HEK293 (cell line): ENCODE measurements around the gene LMOD1.
A peak's percentile ranks its signal among the peaks of the same experiment; 100 is the strongest.

Source experiments
- CTCF ChIA-PET: fragments of 350-600 bp; formaldehyde crosslinking; extraction: SDS; loops from one replicate; lab custom pipeline; 2021; ENCODE audit warnings: antibody characterized with exemption; lab: Yijun Ruan, JAX
- POLR2A ChIA-PET: fragments of 300-600 bp; formaldehyde crosslinking; extraction: SDS; loops from one replicate; lab custom pipeline; 2020; ENCODE audit warnings: antibody characterized with exemption, inconsistent platforms; lab: Yijun Ruan, JAX
- H3K27ac ChIP-seq: fragments of 200-500 bp; sonication (Bioruptor generic); 2 replicates; pipeline ENCODE4 v1.5.1; 2014; ENCODE audit warnings: low read depth, low read length, control low read depth, inconsistent platforms; ENCODE audit errors: extremely low read depth
- H3K36me3 ChIP-seq, 2 experiments: fragments of 200-500 bp in 1 of 2; sonication (Bioruptor generic) in 1 of 2; 1 replicate in 1 of 2; 2 replicates in 1 of 2; pipeline ENCODE4 v1.5.1; 2014 to 2017; ENCODE audit warnings: inconsistent platforms in 2 of 2, low read length in 2 of 2; ENCODE audit not compliant: control insufficient read depth in 2 of 2, insufficient read depth in 1 of 2
- H3K4me1 ChIP-seq: fragments of 200-500 bp; sonication (Bioruptor generic); 2 replicates; pipeline ENCODE4 v1.5.1; 2014; ENCODE audit warnings: mild to moderate bottlenecking, low read length, inconsistent platforms; ENCODE audit not compliant: control insufficient read depth, insufficient read depth
- H3K4me3 ChIP-seq: 2 replicates; pipeline ENCODE4 v1.5.1; 2011; ENCODE audit warnings: low read depth, mild to moderate bottlenecking, control low read depth, low read length, moderate library complexity
- H3K9me3 ChIP-seq: fragments of 200-500 bp; sonication (Bioruptor generic); 2 replicates; pipeline ENCODE4 v1.5.1; 2014; ENCODE audit warnings: low read depth, low read length, inconsistent platforms; ENCODE audit not compliant: control insufficient read depth, insufficient read depth
- AEBP2 ChIP-seq: fragments of 450-650 bp; formaldehyde crosslinking; IDR thresholded peaks from 2 replicates; pipeline ENCODE4 v1.5.1; 2016; ENCODE audit warnings: missing biosample characterization, missing genetic modification characterization, borderline replicate concordance
- BCL6B ChIP-seq: fragments of 450-650 bp; formaldehyde crosslinking; IDR thresholded peaks from 2 replicates; pipeline ENCODE4 v1.5.1; 2017; ENCODE audit warnings: missing biosample characterization, missing genetic modification characterization
- CTCF ChIP-seq: fragments of 450-650 bp; formaldehyde crosslinking; IDR thresholded peaks from 2 replicates; pipeline ENCODE4 v1.5.1; 2016; ENCODE audit warnings: missing biosample characterization, missing genetic modification characterization
- FEZF1 ChIP-seq: fragments of 450-650 bp; formaldehyde crosslinking; IDR thresholded peaks from 2 replicates; pipeline ENCODE4 v1.5.1; 2016; ENCODE audit warnings: missing biosample characterization, missing genetic modification characterization
- MZF1 ChIP-seq: fragments of 450-650 bp; formaldehyde crosslinking; IDR thresholded peaks from 2 replicates; pipeline ENCODE4 v1.5.1; 2017; ENCODE audit warnings: missing biosample characterization, missing genetic modification characterization, borderline replicate concordance
- OVOL3 ChIP-seq: fragments of 450-650 bp; formaldehyde crosslinking; IDR thresholded peaks from 2 replicates; pipeline ENCODE4 v1.5.1; 2016; ENCODE audit warnings: missing biosample characterization, missing genetic modification characterization
- PRDM10 ChIP-seq: fragments of 450-650 bp; formaldehyde crosslinking; IDR thresholded peaks from 2 replicates; pipeline ENCODE4 v1.5.1; 2016; ENCODE audit warnings: missing biosample characterization, missing genetic modification characterization
- SCRT1 ChIP-seq: fragments of 450-650 bp; formaldehyde crosslinking; IDR thresholded peaks from 2 replicates; pipeline ENCODE4 v1.5.1; 2016; ENCODE audit warnings: missing biosample characterization, missing genetic modification characterization, borderline replicate concordance
- ZNF24 ChIP-seq: fragments of 450-650 bp; formaldehyde crosslinking; IDR thresholded peaks from 2 replicates; pipeline ENCODE4 v1.5.1; 2016; ENCODE audit warnings: missing biosample characterization, missing genetic modification characterization
- ZNF266 ChIP-seq: fragments of 450-650 bp; formaldehyde crosslinking; IDR thresholded peaks from 2 replicates; pipeline ENCODE4 v1.5.1; 2016; ENCODE audit warnings: missing biosample characterization, missing genetic modification characterization, low read depth
- ZNF292 ChIP-seq: fragments of 450-650 bp; formaldehyde crosslinking; IDR thresholded peaks from 2 replicates; pipeline ENCODE4 v1.5.1; 2016; ENCODE audit warnings: low read depth, missing biosample characterization, missing genetic modification characterization, borderline replicate concordance
- ZNF426 ChIP-seq: fragments of 450-650 bp; formaldehyde crosslinking; IDR thresholded peaks from 2 replicates; pipeline ENCODE4 v1.5.1; 2017; ENCODE audit warnings: missing biosample characterization, missing genetic modification characterization, mild to moderate bottlenecking, inconsistent platforms, moderate library complexity
- ZNF544 ChIP-seq: fragments of 450-650 bp; formaldehyde crosslinking; IDR thresholded peaks from 2 replicates; pipeline ENCODE4 v1.5.0; 2017; ENCODE audit warnings: missing biosample characterization, missing genetic modification characterization
- ZNF623 ChIP-seq: fragments of 450-650 bp; formaldehyde crosslinking; IDR thresholded peaks from 2 replicates; pipeline ENCODE4 v1.5.1; 2016; ENCODE audit warnings: missing biosample characterization, missing genetic modification characterization
- ZNF654 ChIP-seq: fragments of 450-650 bp; formaldehyde crosslinking; IDR thresholded peaks from 2 replicates; pipeline ENCODE4 v1.5.1; 2016; ENCODE audit warnings: low read depth, missing biosample characterization, missing genetic modification characterization
- ZNF777 ChIP-seq: fragments of 450-650 bp; formaldehyde crosslinking; IDR thresholded peaks from 2 replicates; pipeline ENCODE4 v1.5.1; 2017; ENCODE audit warnings: missing biosample characterization, missing genetic modification characterization, borderline replicate concordance
- ZNF785 ChIP-seq: fragments of 450-650 bp; formaldehyde crosslinking; IDR thresholded peaks from 2 replicates; pipeline ENCODE4 v1.5.1; 2016; ENCODE audit warnings: missing biosample characterization, missing genetic modification characterization
- ZSCAN18 ChIP-seq: fragments of 450-650 bp; formaldehyde crosslinking; IDR thresholded peaks from 2 replicates; pipeline ENCODE4 v1.5.1; 2016; ENCODE audit warnings: missing biosample characterization, missing genetic modification characterization

LMOD1 gene

GRCh38 chr1:201949491-201949890 lies 3.1 kb upstream of the LMOD1 start:
- TF ChIP-seq ZNF544 (tag by site-specific recombination), result no peak
- TF ChIP-seq ZNF266, result no peak
- no peak for TF ChIP-seq AEBP2
- TF ChIP-seq ZNF292, result no peak
- no peak for TF ChIP-seq MZF1 (tag by site-specific recombination)
- POLR2A ChIA-PET, result no interaction called here
- CTCF ChIA-PET, result interaction anchor here (0.6 to 1.1 kb wide), 5 partner anchors 9 to 61 kb away, joined by 3 to 4 read pairs (median 4); partner anchors contain the start of gene ELF3
- no peaks in the 10 kb centered on the region for H3K4me1 ChIP-seq
- no peaks in the 10 kb centered on the region for H3K9me3 ChIP-seq
- H3K4me3 ChIP-seq, result no peak overlapping the region
- H3K36me3 ChIP-seq, result no peaks in the 10 kb centered on the region
- no peak overlapping the region for H3K27ac ChIP-seq

GRCh38 chr1:201947697-201948008 lies 1.3 kb upstream of the LMOD1 start:
- H3K4me1 ChIP-seq, result no peaks in the 10 kb centered on the region
- POLR2A ChIA-PET, result no interaction called here
- H3K27ac ChIP-seq, result no peak overlapping the region
- H3K36me3 ChIP-seq, result no peaks in the 10 kb centered on the region
- CTCF ChIA-PET, result no interaction called here
- H3K9me3 ChIP-seq, result no peaks in the 10 kb centered on the region
- no peak for TF ChIP-seq ZNF785
- peak; percentile 22; the same call in 1 of the 2 replicates for TF ChIP-seq CTCF (tag by site-specific recombination)
- no peak overlapping the region for H3K4me3 ChIP-seq

GRCh38 chr1:201945863-201946223 lies 505 bp downstream of the LMOD1 start:
- no peaks in the 10 kb centered on the region for H3K4me1 ChIP-seq
- H3K9me3 ChIP-seq, result no peaks in the 10 kb centered on the region
- ChIA-PET POLR2A (interaction anchor here (0.7 to 2.5 kb wide), 7 partner anchors 9 to 96 kb away, joined by 3 to 16 read pairs (median 5); partner anchors contain the start of gene TIMM17A), CTCF (interaction anchor here (0.6 to 2.9 kb wide), 14 partner anchors 11 to 1325 kb away, joined by 3 to 31 read pairs (median 4); no protein-coding TSS in a partner anchor)
- H3K27ac ChIP-seq, result no peak overlapping the region; the same call in 1 of the 2 replicates
- no peaks in the 10 kb centered on the region for H3K36me3 ChIP-seq
- H3K4me3 ChIP-seq, result peak overlapping the region; percentile 47
- TF ChIP-seq OVOL3, result no peak
- no peak for TF ChIP-seq PRDM10 (tag by site-specific recombination)
- TF ChIP-seq SCRT1 (tag by site-specific recombination), result no peak
- TF ChIP-seq ZSCAN18, result no peak
- TF ChIP-seq CTCF (tag by site-specific recombination), result no peak
- TF ChIP-seq ZNF654 (tag by site-specific recombination), result no peak
- TF ChIP-seq ZNF777 (tag by site-specific recombination), result no peak
- TF ChIP-seq ZNF24, result no peak
- no peak for TF ChIP-seq FEZF1 (tag by site-specific recombination)
- no peak for TF ChIP-seq ZNF623 (tag by site-specific recombination)
- no peak for TF ChIP-seq ZNF426 (tag by site-specific recombination)
- no peak for TF ChIP-seq BCL6B (tag by site-specific recombination)
